SU-DHL-6 (cell line): Measurements from ENCODE around the gene ZNF148.

Experiments
- CTCF ChIP-seq: fragments of 200-600 bp; sonication (generic); IDR thresholded peaks from one replicate; pipeline ENCODE4 v1.5.1; 2017; ENCODE audit warnings: antibody characterized with exemption, mild to moderate bottlenecking, low read length, moderate library complexity; ENCODE audit not compliant: insufficient read depth, poor library complexity, severe bottlenecking
- EZH2phosphoT487 ChIP-seq: fragments of 200-600 bp; sonication (generic), shearing (Covaris generic); conservative IDR thresholded peaks from 2 replicates; pipeline ENCODE4 v1.6.1; 2018; ENCODE audit warnings: mild to moderate bottlenecking, antibody characterized with exemption, low read length, moderate library complexity, mixed read lengths

DNA sequence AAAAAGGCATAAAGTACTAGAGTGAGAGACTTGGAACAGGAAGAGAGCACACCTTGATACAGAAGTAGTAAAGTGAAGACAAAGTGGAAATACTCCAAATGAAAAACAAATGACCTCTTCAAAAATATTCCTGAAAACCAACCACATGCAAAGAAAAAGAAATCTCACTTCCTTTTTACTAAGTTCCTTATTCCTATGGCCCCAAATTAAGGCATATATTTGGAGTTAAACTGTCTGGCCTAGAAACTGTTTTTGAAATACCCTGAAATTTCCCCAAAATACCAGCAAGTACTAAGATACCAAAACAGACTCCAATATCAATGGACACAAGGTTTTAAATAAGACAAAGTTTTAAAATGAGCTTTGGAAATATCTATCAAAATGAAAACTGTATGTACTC is 58.2 kb downstream of the ZNF148 start:
- TF ChIP-seq CTCF (no peak), EZH2phosphoT487 (no peak)
